Stimulated activated memory B cell treated with anti-CD40 and anti-IgM and Interleukin-4, amounts not matched to agents 10 μg/mL and 1 μg/mL and 100 μg/mL, for 72 hours (primary cell): ENCODE data around the gene ITIH6.
"Not testable (repeated sequence)": the region's sequence is repeated elsewhere in the genome, so short reads cannot be mapped to it uniquely, and the experiment has no call there.

Experiments used
- ATAC-seq: fragments of 150-1000 bp; cut with Tn5 transposase; 2 replicates; pipeline ENCODE4 v1.10.0; 2021
- H3K27ac Mint-ChIP-seq: one replicate; pipeline ENCODE4 v1.8.0; 2022; ENCODE audit warnings: mild to moderate bottlenecking, mixed read lengths
- H3K27me3 Mint-ChIP-seq: one replicate; pipeline ENCODE4 v1.8.0; 2022; ENCODE audit warnings: mixed read lengths
- H3K36me3 Mint-ChIP-seq: one replicate; pipeline ENCODE4 v1.8.0; 2022; ENCODE audit warnings: mixed read lengths
- H3K4me1 Mint-ChIP-seq: one replicate; pipeline ENCODE4 v1.8.0; 2022; ENCODE audit warnings: mixed read lengths
- H3K4me3 Mint-ChIP-seq: one replicate; pipeline ENCODE4 v1.8.0; 2022; ENCODE audit warnings: mild to moderate bottlenecking, moderate library complexity, mixed read lengths
- H3K9me3 Mint-ChIP-seq: one replicate; pipeline ENCODE4 v1.8.0; 2022; ENCODE audit warnings: mixed read lengths

ITIH6 gene

DNA sequence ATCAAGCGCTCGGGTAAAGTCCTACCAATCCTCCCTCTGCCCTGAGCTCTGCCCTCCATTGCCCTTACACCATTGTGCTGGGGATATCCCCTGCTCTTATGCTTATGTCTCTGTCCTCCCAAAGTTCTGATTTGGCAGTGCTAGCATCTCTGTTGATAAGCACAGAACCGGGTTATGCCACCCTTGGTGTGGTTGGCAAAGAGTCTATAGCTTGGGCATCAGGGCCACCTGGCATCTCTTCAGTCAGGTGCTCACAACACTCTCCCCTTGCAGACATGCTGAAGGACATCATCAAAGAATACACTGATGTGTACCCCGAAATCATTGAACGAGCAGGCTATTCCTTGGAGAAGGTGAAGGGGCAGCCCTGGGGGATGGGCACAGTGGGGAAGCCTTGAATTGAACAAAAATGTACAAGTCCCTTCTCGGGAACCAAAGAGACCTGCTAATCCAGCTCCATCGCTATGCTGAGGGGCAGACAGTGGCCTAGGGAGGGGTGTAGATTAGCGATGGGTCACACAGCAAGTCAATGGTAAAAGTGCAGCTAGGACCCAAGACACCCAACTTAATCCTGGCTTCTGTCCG is 13.3 kb upstream of the ITIH6 start:
- Mint-ChIP-seq H3K27ac (no peak overlapping the region), H3K9me3 (peaks cover 3% of the 10 kb centered on the region), H3K4me1 (peaks cover 41% of the 10 kb centered on the region), H3K27me3 (no peaks in the 10 kb centered on the region), H3K4me3 (no peak overlapping the region), H3K36me3 (peaks cover 33% of the 10 kb centered on the region)
- no peak for ATAC-seq

DNA sequence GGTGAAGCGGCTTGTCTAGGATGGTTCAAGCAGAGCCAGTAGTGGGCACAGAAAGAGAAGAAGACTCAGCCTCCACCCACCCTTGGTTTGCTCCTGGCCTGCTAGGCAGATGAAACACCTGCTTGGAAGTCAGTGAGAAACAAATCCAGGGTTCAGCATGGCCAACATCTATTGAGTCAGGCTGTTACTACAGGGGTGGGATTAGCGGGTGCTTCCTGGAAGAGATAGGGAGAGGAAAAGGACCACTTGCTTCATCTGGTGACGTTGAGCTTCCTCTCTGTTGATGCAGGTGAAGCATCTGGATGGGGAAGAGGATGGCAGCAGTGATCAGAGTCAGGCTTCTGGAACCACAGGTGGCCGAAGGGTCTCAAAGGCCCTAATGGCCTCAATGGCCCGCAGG is 12.5 kb upstream of the ITIH6 start:
- H3K27me3 Mint-ChIP-seq = no peaks in the 10 kb centered on the region
- no peak overlapping the region for H3K4me3 Mint-ChIP-seq
- no peaks in the 10 kb centered on the region for H3K9me3 Mint-ChIP-seq
- H3K27ac Mint-ChIP-seq = no peak overlapping the region
- ATAC-seq = no peak
- H3K4me1 Mint-ChIP-seq = peaks cover 36% of the 10 kb centered on the region
- peaks cover 24% of the 10 kb centered on the region for H3K36me3 Mint-ChIP-seq

DNA sequence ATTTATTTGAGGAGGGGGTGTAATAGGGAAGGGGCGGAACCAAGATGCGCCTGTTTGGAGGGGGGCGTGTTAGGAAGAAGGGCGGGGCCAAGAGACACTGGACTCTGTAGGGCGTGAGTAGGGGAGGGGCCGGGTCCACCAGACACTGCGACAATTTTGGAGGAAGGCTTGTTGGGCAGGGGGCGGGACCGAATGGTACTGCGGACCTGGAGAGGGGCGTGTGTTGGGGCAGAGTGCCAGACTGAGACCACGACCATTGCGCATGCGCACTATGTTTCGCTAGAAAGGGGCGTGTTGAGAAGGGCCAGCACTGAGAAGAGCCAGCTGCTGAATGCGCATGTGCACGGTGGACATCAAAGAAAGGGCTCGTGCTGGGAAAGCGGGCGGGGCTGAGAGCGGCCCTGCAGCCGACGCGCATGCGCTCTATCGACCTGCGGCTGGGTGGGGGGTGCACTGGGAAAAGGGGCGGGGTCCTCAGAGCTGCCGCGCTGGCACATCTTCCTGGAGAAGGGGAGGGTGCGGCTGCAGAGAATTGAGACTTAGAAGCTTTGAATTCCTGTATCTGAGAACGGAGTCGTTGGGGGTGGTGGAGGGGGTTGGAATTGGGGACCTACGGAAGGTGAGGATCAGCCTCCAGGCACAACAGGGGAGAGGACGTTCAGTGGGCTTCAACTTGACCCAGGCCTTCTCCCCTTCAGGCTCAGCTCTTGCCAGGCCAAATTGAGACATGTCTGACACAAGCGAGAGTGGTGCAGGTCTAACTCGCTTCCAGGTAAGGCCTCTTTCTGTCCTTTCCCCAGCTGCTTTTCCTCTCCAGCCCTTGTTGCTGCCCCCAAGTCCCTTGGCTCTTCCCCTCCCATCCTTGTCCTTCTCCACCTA is 10.8 kb upstream of the ITIH6 start:
- Mint-ChIP-seq H3K36me3 (peaks cover 18% of the 10 kb centered on the region), H3K4me1 (peaks cover 36% of the 10 kb centered on the region), H3K27ac (peak overlapping the region; percentile 98), H3K9me3 (no peaks in the 10 kb centered on the region), H3K27me3 (no peaks in the 10 kb centered on the region), H3K4me3 (peak overlapping the region; percentile 97)
- peak; percentile 97 for ATAC-seq

DNA sequence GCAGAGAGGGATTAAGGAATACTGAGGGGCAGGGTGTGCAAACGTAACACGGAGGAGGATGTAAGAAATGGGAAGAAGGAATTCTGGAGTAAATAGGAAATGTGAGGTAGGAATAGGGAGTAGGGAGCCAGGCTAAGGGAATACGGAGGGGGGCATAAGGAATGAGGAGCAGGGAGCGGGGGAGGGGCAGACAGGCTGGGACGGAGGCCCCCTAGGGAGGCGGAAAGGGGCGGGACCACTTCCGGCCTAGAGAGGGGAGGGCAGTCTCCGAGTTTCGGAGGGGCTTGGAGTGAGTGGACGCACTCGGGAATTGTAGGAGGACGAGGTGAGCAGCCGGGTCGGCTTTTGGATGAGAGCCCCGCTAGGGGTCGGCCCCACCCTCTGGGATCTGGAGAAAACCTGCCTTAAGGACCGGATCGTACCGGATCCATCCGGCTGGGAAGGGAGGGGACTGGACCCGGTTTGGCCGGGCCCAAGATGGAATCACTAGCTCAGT is 10.1 kb upstream of the ITIH6 start:
- Mint-ChIP-seq H3K27ac (peak overlapping the region; percentile 98), H3K36me3 (peaks cover 11% of the 10 kb centered on the region), H3K9me3 (no peaks in the 10 kb centered on the region), H3K4me1 (peaks cover 36% of the 10 kb centered on the region), H3K4me3 (peak overlapping the region; percentile 97), H3K27me3 (no peaks in the 10 kb centered on the region)
- ATAC-seq = peak; percentile 71

DNA sequence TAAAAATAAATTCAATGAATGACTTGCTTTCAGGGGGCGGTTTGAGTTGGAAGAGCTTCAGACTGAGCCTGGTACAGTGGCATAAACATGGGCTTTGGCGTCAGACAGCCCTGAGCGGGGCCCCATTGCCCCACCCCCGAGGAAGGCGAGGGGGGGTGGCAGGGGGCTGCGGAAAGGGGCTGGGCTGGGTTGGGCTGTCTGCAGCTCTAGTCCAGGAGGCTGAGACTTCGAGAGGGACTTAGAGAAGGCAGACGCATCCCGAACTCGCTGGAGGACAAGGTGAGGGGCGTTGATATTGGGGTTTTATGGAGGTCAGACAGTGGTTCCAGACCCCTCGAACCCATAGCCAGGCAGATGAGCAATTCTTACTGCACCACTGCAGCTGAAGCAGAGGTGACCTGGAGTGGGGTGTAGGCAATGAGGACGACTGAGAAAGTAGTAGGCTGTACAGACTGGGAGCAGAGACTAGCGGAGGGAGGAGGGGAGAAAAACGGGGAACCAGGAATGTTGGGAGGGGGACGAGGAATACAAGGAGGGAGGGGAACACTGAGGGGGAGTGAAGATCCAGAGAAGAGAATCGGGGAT is 9.6 kb upstream of the ITIH6 start, which contains the start of gene MAGED2:
MAGED2 (plus strand) TSS at position 222 of the 585 bp plus-strand sequence. CDS start 1,587 bp downstream, outside the sequence.
- Mint-ChIP-seq H3K36me3 (peaks cover 8% of the 10 kb centered on the region), H3K4me3 (peak within 1 kb of the TSS; percentile 97), H3K4me1 (peaks cover 36% of the 10 kb centered on the region), H3K27ac (peak within 1 kb of the TSS; percentile 98), H3K9me3 (no peaks in the 10 kb centered on the region), H3K27me3 (no peaks in the 10 kb centered on the region)
- ATAC-seq = peak; percentile 50

DNA sequence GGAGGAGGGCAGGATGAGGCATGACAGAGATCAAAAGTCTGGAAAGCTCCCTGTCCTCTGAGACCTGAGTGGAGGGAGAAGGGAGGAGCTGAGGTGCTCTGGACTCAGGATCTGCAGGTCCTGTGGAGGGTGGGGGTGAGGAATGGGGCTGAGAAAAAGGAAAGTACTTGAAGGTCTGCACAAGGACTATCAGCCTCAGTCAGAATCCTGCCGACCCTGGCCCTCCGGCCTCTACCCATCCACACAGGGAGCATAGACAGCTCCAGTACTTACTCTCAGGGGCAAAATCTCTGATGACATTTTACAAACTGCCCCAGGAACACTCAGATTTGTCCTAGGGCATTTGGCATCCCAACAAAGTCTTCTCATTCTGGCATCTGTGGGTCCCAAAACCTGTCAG is 991 bp upstream of the ITIH6 start:
- Mint-ChIP-seq H3K4me3 (no peak overlapping the region), H3K4me1 (no peaks in the 10 kb centered on the region), H3K9me3 (no peaks in the 10 kb centered on the region), H3K27me3 (no peaks in the 10 kb centered on the region), H3K36me3 (no peaks in the 10 kb centered on the region), H3K27ac (no peak overlapping the region)
- no peak for ATAC-seq

DNA sequence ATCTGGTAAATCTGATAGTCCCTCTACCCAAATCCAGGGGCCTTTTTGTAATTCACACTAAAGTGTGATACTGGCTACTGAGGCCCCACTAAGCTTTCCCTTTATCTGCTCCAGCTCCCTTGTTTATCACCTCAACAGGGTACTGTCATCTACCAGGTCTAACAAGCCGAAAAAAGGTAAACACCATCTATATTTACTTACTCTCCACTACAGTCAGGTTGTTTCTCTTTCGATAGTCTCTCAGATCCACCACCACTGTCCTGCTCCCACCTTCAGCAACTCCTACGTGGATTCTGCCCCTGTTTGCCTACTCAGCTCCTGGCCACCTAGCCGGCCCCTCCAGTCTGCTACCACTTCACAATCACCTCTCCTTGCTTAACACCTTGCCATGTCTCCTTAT is 3.3 kb downstream of the ITIH6 start:
- no peak for ATAC-seq
- H3K27me3 Mint-ChIP-seq = no peaks in the 10 kb centered on the region
- no peak overlapping the region for H3K27ac Mint-ChIP-seq
- no peaks in the 10 kb centered on the region for H3K4me1 Mint-ChIP-seq
- H3K4me3 Mint-ChIP-seq = no peak overlapping the region
- H3K36me3 Mint-ChIP-seq = no peaks in the 10 kb centered on the region
- no peaks in the 10 kb centered on the region for H3K9me3 Mint-ChIP-seq

DNA sequence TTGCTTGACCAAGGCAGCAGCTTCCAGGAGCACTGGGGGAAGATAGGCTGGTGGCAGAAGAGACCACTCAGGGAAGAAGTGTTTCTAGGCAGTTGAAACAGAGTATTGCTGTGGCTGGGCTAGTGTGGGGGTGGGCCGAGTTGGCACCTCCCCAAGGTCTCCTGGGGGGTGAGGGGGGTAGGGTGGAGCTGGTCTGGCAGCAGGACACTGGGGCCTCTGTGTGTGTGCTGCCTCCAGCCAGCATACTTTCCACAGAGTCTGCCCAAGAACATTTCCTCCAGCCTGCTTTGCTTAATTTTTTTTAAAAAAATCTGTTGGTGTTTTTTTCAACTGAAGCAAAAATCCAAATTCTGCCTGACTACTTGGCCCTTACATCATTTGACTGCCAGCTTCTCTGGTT is 4.0 kb downstream of the ITIH6 start:
- Mint-ChIP-seq H3K9me3 (no peaks in the 10 kb centered on the region), H3K27ac (no peak overlapping the region), H3K36me3 (no peaks in the 10 kb centered on the region), H3K4me1 (no peaks in the 10 kb centered on the region), H3K27me3 (no peaks in the 10 kb centered on the region), H3K4me3 (no peak overlapping the region)
- ATAC-seq = no peak

DNA sequence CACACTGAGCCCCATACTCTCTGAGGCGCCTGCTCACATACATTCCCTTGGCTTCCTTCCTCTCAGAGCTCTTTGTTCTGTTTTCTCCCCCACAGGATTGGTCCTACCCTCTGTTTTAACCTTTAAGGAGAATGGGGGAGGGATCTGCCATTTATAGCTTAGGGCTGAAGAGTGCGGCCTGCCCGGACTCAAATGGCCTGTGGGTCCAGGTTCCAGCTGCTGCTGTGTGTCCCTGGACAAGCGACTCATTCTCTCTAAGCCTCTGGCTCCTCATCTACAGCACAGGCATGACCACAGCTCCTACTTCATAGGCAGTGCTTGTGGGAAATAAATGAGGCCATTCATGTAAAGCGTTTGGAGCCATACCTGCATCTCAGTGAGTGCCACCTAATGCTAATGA is 8.7 kb downstream of the ITIH6 start:
- H3K36me3 Mint-ChIP-seq, ATAC-seq, H3K27me3 Mint-ChIP-seq, H3K4me3 Mint-ChIP-seq, H3K9me3 Mint-ChIP-seq, H3K27ac Mint-ChIP-seq: not testable (repeated sequence)
- H3K4me1 Mint-ChIP-seq = peaks cover 15% of the 10 kb centered on the region

DNA sequence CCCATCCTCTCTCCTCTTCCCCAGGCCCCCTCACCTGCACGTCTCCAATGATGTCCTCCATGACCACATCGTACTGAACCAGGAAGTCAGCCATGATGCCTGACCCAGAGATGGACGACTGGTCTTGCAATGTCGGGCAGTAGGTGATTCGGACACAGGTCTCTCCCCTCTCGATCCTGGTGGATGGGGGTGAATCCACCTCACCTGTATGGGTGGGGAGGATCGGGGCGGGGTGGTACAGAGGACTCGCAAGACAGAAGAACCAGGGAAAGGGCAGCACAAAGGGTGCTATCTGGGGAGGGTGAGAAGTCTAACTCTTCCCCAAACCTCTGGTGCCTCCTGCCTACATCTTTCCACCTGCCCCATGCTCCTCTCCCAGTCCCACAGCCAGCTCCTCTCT is 9.6 kb downstream of the ITIH6 start:
- Mint-ChIP-seq H3K27me3 (no peaks in the 10 kb centered on the region), H3K4me3 (no peak overlapping the region), H3K4me1 (peaks cover 15% of the 10 kb centered on the region), H3K36me3 (no peaks in the 10 kb centered on the region), H3K27ac (no peak overlapping the region), H3K9me3 (no peaks in the 10 kb centered on the region)
- no peak for ATAC-seq

DNA sequence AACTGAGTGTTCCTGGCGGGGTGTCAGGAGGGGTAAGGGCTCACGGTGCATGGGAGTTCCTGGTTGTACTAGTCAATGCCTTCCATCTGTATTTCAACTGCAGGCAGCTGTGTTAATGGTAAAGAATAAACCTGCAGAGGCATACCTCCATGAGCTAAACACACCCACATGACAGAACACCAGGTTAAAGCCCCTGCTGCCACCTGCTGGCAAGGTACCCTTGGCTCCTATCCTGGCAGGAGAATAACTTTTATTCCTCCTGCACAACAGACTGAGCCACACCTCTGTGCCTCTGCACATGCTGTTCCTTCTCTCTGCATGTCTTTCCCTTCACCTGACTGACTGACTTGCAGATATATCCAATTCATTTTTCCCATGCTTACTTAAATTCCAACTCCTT is 11.1 kb downstream of the ITIH6 start:
- peaks cover 15% of the 10 kb centered on the region for H3K4me1 Mint-ChIP-seq
- H3K27ac Mint-ChIP-seq = no peak overlapping the region
- no peak overlapping the region for H3K4me3 Mint-ChIP-seq
- no peaks in the 10 kb centered on the region for H3K9me3 Mint-ChIP-seq
- no peaks in the 10 kb centered on the region for H3K27me3 Mint-ChIP-seq
- no peaks in the 10 kb centered on the region for H3K36me3 Mint-ChIP-seq
- ATAC-seq = peak; percentile 66

DNA sequence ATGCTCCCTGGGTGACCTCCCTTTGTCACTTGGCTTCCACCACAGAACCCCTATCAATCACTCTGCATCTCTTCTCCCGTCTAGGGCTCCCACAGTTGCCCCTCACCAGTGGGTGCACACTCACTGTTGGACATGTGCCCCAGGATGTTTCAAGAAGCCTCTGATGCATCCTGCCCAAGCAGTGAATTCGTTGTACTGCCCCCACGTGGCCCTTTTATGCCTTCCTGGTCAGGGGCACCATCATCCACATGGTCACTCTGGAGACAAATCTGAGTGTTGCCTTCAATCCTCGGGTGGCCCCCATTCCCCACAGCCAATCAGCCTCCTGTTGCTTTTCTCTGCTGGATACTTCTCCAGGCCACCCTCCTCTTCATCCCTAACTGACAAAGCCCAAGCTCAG is 12.2 kb downstream of the ITIH6 start:
- no peaks in the 10 kb centered on the region for H3K36me3 Mint-ChIP-seq
- no peak overlapping the region for H3K27ac Mint-ChIP-seq
- H3K4me3 Mint-ChIP-seq = no peak overlapping the region
- no peak for ATAC-seq
- peaks cover 15% of the 10 kb centered on the region for H3K4me1 Mint-ChIP-seq
- H3K27me3 Mint-ChIP-seq = no peaks in the 10 kb centered on the region
- H3K9me3 Mint-ChIP-seq = no peaks in the 10 kb centered on the region

DNA sequence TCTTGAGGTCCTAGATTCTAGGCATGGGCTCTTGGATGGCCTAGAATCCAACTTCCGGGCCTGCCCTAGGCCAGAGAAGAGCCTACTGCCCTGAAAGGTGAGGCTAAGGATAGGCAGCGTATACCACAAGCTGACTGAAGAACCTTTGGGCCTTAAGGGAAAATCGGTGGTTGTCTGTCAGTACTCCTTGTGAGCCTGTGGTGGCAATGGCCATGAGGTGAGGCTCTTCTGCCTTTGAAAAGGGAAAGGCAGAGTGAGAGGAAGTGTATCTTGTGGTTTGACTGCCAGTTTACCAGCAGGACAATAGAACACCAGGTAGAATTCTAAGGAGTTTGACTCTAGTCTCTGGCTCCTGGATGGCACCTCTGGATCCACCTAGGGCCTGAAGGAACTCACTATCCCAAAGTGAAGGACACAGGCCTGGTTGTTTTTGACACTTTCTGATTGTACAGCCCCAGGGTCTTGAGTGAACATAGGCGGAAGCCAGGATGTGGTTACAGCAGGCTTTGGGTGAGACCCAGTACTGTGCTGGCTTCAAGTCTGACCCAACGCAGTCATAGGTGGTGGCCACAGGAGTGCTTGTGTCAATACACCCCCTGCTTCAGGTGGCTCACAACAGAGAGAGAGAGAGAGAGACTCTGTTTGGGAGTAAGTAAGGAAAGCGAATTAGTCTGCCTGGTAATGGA is 20.9 kb downstream of the ITIH6 start:
- no peak for ATAC-seq
- Mint-ChIP-seq H3K27ac (no peak overlapping the region), H3K4me1 (no peaks in the 10 kb centered on the region), H3K4me3 (no peak overlapping the region), H3K9me3 (peaks cover 1% of the 10 kb centered on the region), H3K27me3 (peaks cover 8% of the 10 kb centered on the region), H3K36me3 (peaks cover 2% of the 10 kb centered on the region)

DNA sequence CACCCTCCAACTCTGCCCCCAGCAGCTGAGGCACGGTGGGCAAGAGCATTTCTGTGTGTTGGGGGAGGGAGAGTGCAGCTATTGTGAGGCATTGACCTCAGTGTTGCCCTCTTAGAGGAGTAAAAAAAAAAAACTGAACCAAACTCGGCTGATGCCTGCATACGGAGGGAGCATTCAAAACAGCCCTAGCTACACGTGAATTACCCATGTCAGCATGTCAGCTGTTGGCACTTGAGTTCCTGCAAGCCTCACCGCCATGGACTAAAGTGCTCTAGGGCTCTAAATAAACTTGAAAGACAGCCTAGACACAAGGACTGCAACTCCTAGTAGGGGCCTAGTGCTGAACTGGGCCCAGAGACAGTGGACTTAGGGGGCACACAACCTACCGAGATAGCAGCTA is 22.0 kb downstream of the ITIH6 start:
- H3K36me3 Mint-ChIP-seq = peaks cover 5% of the 10 kb centered on the region
- ATAC-seq = no peak
- H3K4me3 Mint-ChIP-seq = no peak overlapping the region
- no peaks in the 10 kb centered on the region for H3K4me1 Mint-ChIP-seq
- no peak overlapping the region for H3K27ac Mint-ChIP-seq
- H3K9me3 Mint-ChIP-seq = peaks cover 3% of the 10 kb centered on the region
- H3K27me3 Mint-ChIP-seq = peaks cover 12% of the 10 kb centered on the region

DNA sequence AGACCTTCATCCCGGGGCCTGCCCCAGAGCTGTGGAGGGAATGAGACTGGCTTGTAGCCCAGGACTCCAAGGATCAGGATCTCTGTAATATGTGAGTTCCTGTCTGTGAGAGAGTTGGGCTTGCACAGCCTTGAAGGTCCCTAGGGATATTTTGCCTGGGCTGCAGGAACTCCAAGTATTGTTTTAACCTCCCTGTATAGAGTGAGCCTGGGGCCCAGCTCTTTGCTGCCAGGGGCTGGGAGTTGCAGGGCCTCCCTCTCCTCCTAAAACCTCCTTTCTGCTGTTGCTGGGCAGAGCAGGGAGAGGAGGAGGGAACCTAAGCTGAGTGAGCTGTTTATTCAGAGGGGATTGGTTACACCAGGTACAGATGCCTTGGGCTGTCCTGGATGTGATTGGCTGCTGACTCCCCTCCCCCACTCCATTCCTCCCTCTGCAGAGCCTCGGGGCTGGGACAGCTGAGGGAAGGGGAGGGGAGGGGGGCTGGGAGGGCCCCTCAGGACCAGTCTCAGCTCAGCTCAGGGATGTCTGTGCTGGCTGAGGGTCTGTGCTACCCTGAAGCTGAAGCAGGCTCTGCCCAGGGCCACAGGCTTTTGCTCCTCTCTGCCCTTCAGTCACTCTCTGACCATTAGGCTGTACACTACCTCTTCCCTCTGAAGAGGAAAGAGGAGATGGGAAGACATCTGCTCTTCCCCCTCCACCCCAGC is 23.5 kb downstream of the ITIH6 start:
- H3K4me3 Mint-ChIP-seq, H3K4me1 Mint-ChIP-seq, H3K36me3 Mint-ChIP-seq, H3K27ac Mint-ChIP-seq, ATAC-seq, H3K9me3 Mint-ChIP-seq: not testable (repeated sequence)
- H3K27me3 Mint-ChIP-seq = peaks cover 21% of the 10 kb centered on the region
